Prostate gland (tissue), 2 donors: Measurements from ENCODE around the gene ATP5F1E. TPM values are rescaled to one million over a fixed set of nuclear protein-coding genes. Genes with fewer than 3 reads are reported as not detected.
"Not testable (repeated sequence)": the region's sequence is repeated elsewhere in the genome, so short reads cannot be mapped to it uniquely, and the experiment has no call there.

ENCODE experiments used
- DNase-seq: peaks from one replicate; pipeline ENCODE4 v3.0.0-alpha.2; 2019; ENCODE audit warnings: low spot score
- H3K27ac ChIP-seq, 2 donors: fragments of 200-600 bp; sonication (generic); 2 replicates each; pipeline ENCODE4 v1.5.1; 2017 to 2019
- H3K27me3 ChIP-seq: fragments of 200-600 bp; sonication (generic); replicated peaks from 2 replicates; pipeline ENCODE4 v1.5.1; 2019; ENCODE audit not compliant: insufficient read depth
- H3K36me3 ChIP-seq, 2 donors: fragments of 200-600 bp; sonication (generic); 1 replicate in 1 of 2; 2 replicates in 1 of 2; pipeline versions ENCODE4 v1.5.1 to v1.8.1; 2017 to 2019
- H3K4me1 ChIP-seq: fragments of 200-600 bp; sonication (generic); replicated peaks from 2 replicates; pipeline ENCODE4 v1.5.1; 2019
- H3K4me3 ChIP-seq, 2 donors: fragments of 200-600 bp; sonication (generic); 2 replicates each; pipeline ENCODE4 v1.5.1; 2017 to 2019
- H3K9me3 ChIP-seq: fragments of 200-600 bp; sonication (generic); 2 replicates; pipeline ENCODE4 v1.5.1; 2017
- CTCF ChIP-seq, 4 experiments: fragments of 200-600 bp in 2 of 4; fragments of 450-650 bp in 2 of 4; sonication (generic) in 2 of 4; IDR thresholded peaks; 1 replicate in 3 of 4; 2 replicates in 1 of 4; pipeline ENCODE4 v1.5.1; 2016 to 2019; ENCODE audit warnings: antibody characterized with exemption in 4 of 4, mild to moderate bottlenecking in 2 of 4, moderate library complexity in 2 of 4
- POLR2A ChIP-seq: fragments of 450-650 bp; IDR thresholded peaks from one replicate; pipeline ENCODE4 v1.6.1; 2016; ENCODE audit warnings: antibody characterized with exemption, mild to moderate bottlenecking
- POLR2AphosphoS5 ChIP-seq: sonication (generic); formaldehyde crosslinking; IDR thresholded peaks from one replicate; pipeline ENCODE4 v1.6.1; 2017; ENCODE audit warnings: antibody characterized with exemption
- WGBS: methylation state at CpG from one replicate; pipeline ENCODE4 v1.1.5; 2018; 5-methylcytosine and 5-hydroxymethylcytosine counted together
- intact Hi-C: fragments of 100-400 bp; cut with DNase I; formaldehyde crosslinking; loops from one replicate; pipeline ENCODE4 v1.14.2; 2022
- total RNA-seq, 2 donors: library from RNA; depleted of rRNA; stranded (reverse); fragments of >200 nt; gene quantifications; one replicate each; pipeline ENCODE4 v1.1.0, GENCODE V29; 2016

Gene ATP5F1E
- total RNA-seq, 2 donors from 2014 or later, result 23.5 to 24.4 TPM

- WGBS, result 82% methylated on average over 5 of the region's 5 CpGs
- Histone ChIP-seq H3K27ac (no peak overlapping the region), H3K4me3 (no peak overlapping the region), H3K27me3 (no peaks in the 10 kb centered on the region), H3K36me3 (peaks cover 9 to 25% of the 10 kb centered on the region in 2 donors), H3K4me1 (peaks cover 6% of the 10 kb centered on the region), H3K9me3 (no peaks in the 10 kb centered on the region)
- TF ChIP-seq CTCF (IDR thresholded peaks at IDR 0.05) (no peak), POLR2A (no peak), POLR2AphosphoS5 (no peak)
- intact Hi-C loops, result no loop called here
- DNase-seq, result no peak
Measured at GRCh38 chr20:58985656-58986055, 46.5 kb downstream of the ATP5F1E start.

GRCh38 chr20:58984691-58985090, 47.4 kb downstream of the ATP5F1E start:
- intact Hi-C loops, result loop anchor here (5.0 kb wide), 2 partner anchors 48 to 77 kb away; partner anchors contain the start of gene ATP5F1E
- 74% methylated on average over 6 of the region's 6 CpGs for WGBS
- no peak overlapping the region for H3K27ac ChIP-seq

GRCh38 chr20:58983115-58983468, 49.0 kb downstream of the ATP5F1E start:
- not testable (repeated sequence) for H3K36me3 ChIP-seq, H3K4me3 ChIP-seq, H3K9me3 ChIP-seq, DNase-seq, H3K4me1 ChIP-seq, H3K27me3 ChIP-seq, H3K27ac ChIP-seq
- WGBS, result 95% methylated on average over 12 of the region's 12 CpGs
- intact Hi-C loops, result loop anchor here (5.0 kb wide), 2 partner anchors 49 to 76 kb away; partner anchors contain the start of gene ATP5F1E

More at GRCh38 chr20:58984691-58985090, 47.4 kb downstream of the ATP5F1E start:
- Histone ChIP-seq H3K27me3 (no peaks in the 10 kb centered on the region), H3K36me3 (peaks cover 9 to 21% of the 10 kb centered on the region in 2 donors), H3K9me3 (no peaks in the 10 kb centered on the region), H3K4me3 (no peak overlapping the region), H3K4me1 (peaks cover 6% of the 10 kb centered on the region)
- TF ChIP-seq POLR2A (no peak), CTCF (IDR thresholded peaks at IDR 0.05) (no peak), POLR2AphosphoS5 (no peak)
- DNase-seq, result no peak

- H3K4me3 ChIP-seq, result peak overlapping the region in 1 of 2 donors; percentile 90
- H3K9me3 ChIP-seq, result no peaks in the 10 kb centered on the region
- H3K27ac ChIP-seq, result no peak overlapping the region
- intact Hi-C loops, result loop anchor here (5.0 kb wide), 2 partner anchors 50 to 75 kb away; partner anchors contain the start of gene ATP5F1E
- no peak for TF ChIP-seq POLR2A
- TF ChIP-seq POLR2AphosphoS5, result no peak
- no peak for TF ChIP-seq CTCF (IDR thresholded peaks at IDR 0.05)
- no peak for DNase-seq
- 90% methylated on average over 12 of the region's 12 CpGs for WGBS
- no peaks in the 10 kb centered on the region for H3K27me3 ChIP-seq
- H3K4me1 ChIP-seq, result peaks cover 6% of the 10 kb centered on the region
- H3K36me3 ChIP-seq, result peaks cover 0 to under 1% of the 10 kb centered on the region in 2 donors
Measured at GRCh38 chr20:58982406-58983114, 49.6 kb downstream of the ATP5F1E start.

GRCh38 chr20:58981628-58982364, 50.3 kb downstream of the ATP5F1E start:
- 20% methylated on average over 29 of the region's 29 CpGs for WGBS
- no peaks in the 10 kb centered on the region for H3K9me3 ChIP-seq
- TF ChIP-seq POLR2A, result no peak
- peaks cover 6% of the 10 kb centered on the region for H3K4me1 ChIP-seq
- peak overlapping the region; percentile 73 to 90 for H3K4me3 ChIP-seq
- intact Hi-C loops, result loop anchor here (2.0 to 5.0 kb wide), 3 partner anchors 51 to 91 kb away; partner anchors contain the start of gene ATP5F1E
- no peak for DNase-seq
- H3K36me3 ChIP-seq, result no peaks in the 10 kb centered on the region
- H3K27me3 ChIP-seq, result no peaks in the 10 kb centered on the region
- peak overlapping the region; percentile 75 to 77 for H3K27ac ChIP-seq
